ELR (cell line): ENCODE results near the gene METAP1D.
A peak's percentile ranks its signal among the peaks of the same experiment; 100 is the strongest.

Experiments
- DNase-seq: peaks from one replicate; pipeline ENCODE4 v3.0.0-alpha.2; 2015; ENCODE audit warnings: low read depth

The METAP1D gene

GRCh38 chr2:172080641-172081220, 81.0 kb downstream of the METAP1D start:
- DNase-seq = no peak

GRCh38 chr2:172081221-172082022, 81.7 kb downstream of the METAP1D start:
- DNase-seq = no peak

- no peak for DNase-seq
These were observed 82.6 kb downstream of the METAP1D start for GRCh38 chr2:172082105-172082943.

- no peak for DNase-seq
These were observed 83.3 kb downstream of the METAP1D start for GRCh38 chr2:172082944-172083627.

GRCh38 chr2:172083628-172084394, 84.1 kb downstream of the METAP1D start:
- no peak for DNase-seq

- peak; percentile 59 for DNase-seq
These were observed 84.6 kb downstream of the METAP1D start for GRCh38 chr2:172084395-172084644.

GRCh38 chr2:172084645-172085459, 85.1 kb downstream of the METAP1D start:
- peak; percentile 98 for DNase-seq

GRCh38 chr2:172085460-172086159, 85.9 kb downstream of the METAP1D start, which contains the start of gene DLX1:
TSS of gene DLX1 (plus strand) at chr2:172085507. CDS start at chr2:172085678, 171 bp downstream.
- DNase-seq = no peak

- DNase-seq = peak; percentile 60
These were observed 86.8 kb downstream of the METAP1D start for GRCh38 chr2:172086241-172087206.

- DNase-seq = no peak
These were observed 87.5 kb downstream of the METAP1D start for GRCh38 chr2:172087207-172087779.

- DNase-seq = no peak
These were observed 88.1 kb downstream of the METAP1D start for GRCh38 chr2:172087780-172088244.

GRCh38 chr2:172088245-172089004, 88.7 kb downstream of the METAP1D start:
- DNase-seq = no peak

GRCh38 chr2:172089005-172089504, 89.3 kb downstream of the METAP1D start:
- no peak for DNase-seq

GRCh38 chr2:172089633-172090032, 89.9 kb downstream of the METAP1D start:
- DNase-seq = no peak

GRCh38 chr2:172090044-172090961, 90.5 kb downstream of the METAP1D start:
- no peak for DNase-seq

- no peak for DNase-seq
These were observed 91.4 kb downstream of the METAP1D start for GRCh38 chr2:172091000-172091641.
